ENCODE results near the gene STS. TPM values are rescaled to one million over a fixed set of nuclear protein-coding genes. Genes with fewer than 3 reads are reported as not detected.

STS gene
- total RNA-seq, 2 donors from 2014 or later = 6.2 to 7.0 TPM

GRCh38 chrX:7115557-7115956, 32.0 kb upstream of the STS start:
- DNase-seq (ENCODE audit: low spot score) = no peak

DNA sequence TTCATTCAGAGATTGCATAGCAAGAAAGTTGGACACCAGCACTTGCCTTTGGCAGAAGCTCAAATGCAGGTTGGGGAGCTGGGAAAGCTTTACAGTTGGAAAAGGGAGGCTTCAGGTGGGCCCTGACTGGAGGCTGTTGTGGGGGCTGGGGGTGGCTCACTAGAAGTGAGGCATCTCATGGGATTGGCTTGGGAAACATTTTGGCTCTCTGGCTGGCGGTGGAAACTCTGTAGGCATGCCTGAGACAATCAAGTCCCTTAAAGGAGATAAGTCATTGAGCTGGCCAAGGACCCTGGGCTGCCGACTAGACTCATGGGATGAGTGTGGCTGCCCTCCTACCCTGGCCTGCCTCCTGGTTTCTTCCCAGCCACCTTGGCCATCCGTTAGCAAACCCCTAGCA, 31.4 kb upstream of the STS start:
- Histone ChIP-seq H3K9me3 (no peaks in the 10 kb centered on the region), H3K36me3 (no peaks in the 10 kb centered on the region), H3K27me3 (no peaks in the 10 kb centered on the region), H3K27ac (no peak overlapping the region), H3K4me3 (no peak overlapping the region), H3K4me1 (peaks cover 0 to 18% of the 10 kb centered on the region in 2 donors)
- TF ChIP-seq, protein P1, sequence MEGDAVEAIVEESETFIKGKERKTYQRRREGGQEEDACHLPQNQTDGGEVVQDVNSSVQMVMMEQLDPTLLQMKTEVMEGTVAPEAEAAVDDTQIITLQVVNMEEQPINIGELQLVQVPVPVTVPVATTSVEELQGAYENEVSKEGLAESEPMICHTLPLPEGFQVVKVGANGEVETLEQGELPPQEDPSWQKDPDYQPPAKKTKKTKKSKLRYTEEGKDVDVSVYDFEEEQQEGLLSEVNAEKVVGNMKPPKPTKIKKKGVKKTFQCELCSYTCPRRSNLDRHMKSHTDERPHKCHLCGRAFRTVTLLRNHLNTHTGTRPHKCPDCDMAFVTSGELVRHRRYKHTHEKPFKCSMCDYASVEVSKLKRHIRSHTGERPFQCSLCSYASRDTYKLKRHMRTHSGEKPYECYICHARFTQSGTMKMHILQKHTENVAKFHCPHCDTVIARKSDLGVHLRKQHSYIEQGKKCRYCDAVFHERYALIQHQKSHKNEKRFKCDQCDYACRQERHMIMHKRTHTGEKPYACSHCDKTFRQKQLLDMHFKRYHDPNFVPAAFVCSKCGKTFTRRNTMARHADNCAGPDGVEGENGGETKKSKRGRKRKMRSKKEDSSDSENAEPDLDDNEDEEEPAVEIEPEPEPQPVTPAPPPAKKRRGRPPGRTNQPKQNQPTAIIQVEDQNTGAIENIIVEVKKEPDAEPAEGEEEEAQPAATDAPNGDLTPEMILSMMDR (IDR thresholded peaks at IDR 0.05) = no peak
- DNase-seq (ENCODE audit: low spot score) = no peak

More at GRCh38 chrX:7115557-7115956, 32.0 kb upstream of the STS start:
- no peaks in the 10 kb centered on the region for H3K9me3 ChIP-seq
- H3K4me1 ChIP-seq = peaks cover 0 to 13% of the 10 kb centered on the region in 2 donors
- no peaks in the 10 kb centered on the region for H3K27me3 ChIP-seq
- H3K4me3 ChIP-seq = no peak overlapping the region
- no peaks in the 10 kb centered on the region for H3K36me3 ChIP-seq
- H3K27ac ChIP-seq = no peak overlapping the region
- TF ChIP-seq, protein P1 (IDR thresholded peaks at IDR 0.05) = no peak

- Histone ChIP-seq H3K36me3 (no peaks in the 10 kb centered on the region), H3K4me3 (no peak overlapping the region), H3K4me1 (peaks cover 0 to 24% of the 10 kb centered on the region in 2 donors), H3K27ac (no peak overlapping the region), H3K9me3 (no peaks in the 10 kb centered on the region), H3K27me3 (no peaks in the 10 kb centered on the region)
- TF ChIP-seq, protein P1 (IDR thresholded peaks at IDR 0.05) = no peak
- DNase-seq (ENCODE audit: low spot score) = no peak
These were observed 29.9 kb upstream of the STS start for GRCh38 chrX:7117587-7117986.

DNA sequence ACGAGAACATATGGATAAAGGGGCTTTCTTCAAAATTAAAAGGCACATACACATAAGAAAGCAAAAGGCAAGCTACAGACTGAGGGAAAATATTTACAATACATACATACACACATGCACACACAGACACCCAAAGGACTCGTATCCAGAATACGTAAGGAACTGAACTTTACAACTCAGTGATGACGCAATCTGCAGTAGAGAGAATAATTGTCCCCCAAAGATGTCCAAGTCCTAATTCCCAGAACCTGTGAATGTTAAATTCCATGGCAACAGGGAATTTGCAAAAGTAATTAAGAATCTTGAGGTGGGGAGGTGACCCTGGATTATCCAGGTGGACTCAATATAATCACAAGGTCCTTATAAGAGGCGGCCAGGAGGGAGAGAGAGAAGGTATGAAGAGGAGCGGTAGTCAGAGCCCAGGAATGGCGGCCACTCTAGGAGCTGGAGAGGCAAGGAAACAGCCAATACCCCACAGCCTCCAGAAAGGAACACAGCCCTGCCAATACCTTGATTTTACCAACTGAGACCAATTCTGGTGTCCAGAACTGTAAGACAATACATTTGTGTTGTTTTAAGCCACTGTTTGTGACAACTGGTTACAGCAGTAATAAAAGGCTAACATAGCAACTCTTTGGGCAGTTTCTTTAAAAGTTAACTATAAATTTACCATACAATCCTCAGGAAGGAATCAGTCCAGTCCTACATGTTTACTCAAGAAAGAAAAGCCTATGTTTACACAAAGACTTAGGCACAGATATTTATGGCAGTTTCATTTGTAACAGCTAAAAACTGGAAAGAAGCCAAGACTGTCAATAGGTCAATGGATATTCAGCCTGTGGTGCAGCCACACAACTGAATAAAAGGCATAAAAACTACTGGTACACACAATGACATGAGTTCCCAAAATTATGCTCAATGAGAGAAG, 27.3 kb upstream of the STS start:
- TF ChIP-seq, protein P1 (IDR thresholded peaks at IDR 0.05) = no peak
- H3K9me3 ChIP-seq = no peaks in the 10 kb centered on the region
- H3K27ac ChIP-seq = peak overlapping the region in 1 of 2 donors; percentile 31
- no peak overlapping the region for H3K4me3 ChIP-seq
- no peak for DNase-seq (ENCODE audit: low spot score)
- H3K36me3 ChIP-seq = no peaks in the 10 kb centered on the region
- H3K27me3 ChIP-seq = no peaks in the 10 kb centered on the region
- peaks cover 0 to 24% of the 10 kb centered on the region in 2 donors for H3K4me1 ChIP-seq

GRCh38 chrX:7120878-7121219, 26.7 kb upstream of the STS start:
- no peak for DNase-seq (ENCODE audit: low spot score)
- no peaks in the 10 kb centered on the region for H3K36me3 ChIP-seq
- no peaks in the 10 kb centered on the region for H3K9me3 ChIP-seq
- H3K27ac ChIP-seq = no peak overlapping the region
- peaks cover 0 to 18% of the 10 kb centered on the region in 2 donors for H3K4me1 ChIP-seq
- H3K4me3 ChIP-seq = no peak overlapping the region
- TF ChIP-seq, protein P1 (IDR thresholded peaks at IDR 0.05) = no peak
- no peaks in the 10 kb centered on the region for H3K27me3 ChIP-seq

All from right atrium auricular region (tissue), 2 donors.